Neuronal stem cell (in vitro differentiated cells): ENCODE measurements around the gene F8A1.
"Not testable (repeated sequence)": the region's sequence is repeated elsewhere in the genome, so short reads cannot be mapped to it uniquely, and the experiment has no call there.

ENCODE experiments used
- DNase-seq: peaks from one replicate; pipeline ENCODE4 v3.0.0-alpha.2; 2013; ENCODE audit warnings: low spot score
- H2AFZ ChIP-seq: one replicate; pipeline ENCODE4 v1.6.1; 2013; ENCODE audit warnings: mild to moderate bottlenecking, low read length, inconsistent platforms
- H2AK5ac ChIP-seq: 2 replicates; pipeline ENCODE4 v1.6.1; 2013; ENCODE audit warnings: low read depth, mild to moderate bottlenecking, inconsistent platforms, low read length, moderate library complexity, mixed read lengths
- H2BK120ac ChIP-seq: 2 replicates; pipeline ENCODE4 v1.6.1; 2013; ENCODE audit warnings: low read depth, mild to moderate bottlenecking, inconsistent platforms, low read length, moderate library complexity, mixed read lengths
- H2BK12ac ChIP-seq: one replicate; pipeline ENCODE4 v1.6.1; 2013; ENCODE audit warnings: low read length, inconsistent platforms
- H2BK15ac ChIP-seq: 2 replicates; pipeline ENCODE4 v1.6.1; 2013; ENCODE audit warnings: mild to moderate bottlenecking, low read length, inconsistent platforms, mixed read lengths
- H2BK5ac ChIP-seq: one replicate; pipeline ENCODE4 v1.6.1; 2013; ENCODE audit warnings: inconsistent platforms, mild to moderate bottlenecking, low read length, moderate library complexity
- H3K14ac ChIP-seq: one replicate; pipeline ENCODE4 v1.6.1; 2013; ENCODE audit warnings: low read length, inconsistent platforms
- H3K18ac ChIP-seq: 2 replicates; pipeline ENCODE4 v1.6.1; 2013; ENCODE audit warnings: low read length, inconsistent platforms
- H3K23ac ChIP-seq: 2 replicates; pipeline ENCODE4 v1.6.1; 2013; ENCODE audit warnings: low read depth, mild to moderate bottlenecking, mixed read lengths, low read length, inconsistent platforms; ENCODE audit not compliant: poor library complexity
- H3K27ac ChIP-seq: replicated peaks from 3 replicates; pipeline ENCODE4 v1.5.1; 2013; ENCODE audit warnings: low read length, inconsistent platforms
- H3K27me3 ChIP-seq, 3 experiments: 2 replicates each; pipeline ENCODE4 v1.6.1; 2013; ENCODE audit warnings: low read length in 3 of 3, mild to moderate bottlenecking in 2 of 3, inconsistent platforms in 1 of 3, low read depth in 1 of 3, mixed read lengths in 1 of 3, moderate library complexity in 1 of 3; ENCODE audit not compliant: control insufficient read depth in 3 of 3, insufficient read depth in 3 of 3
- H3K36me3 ChIP-seq, 2 donors: replicated peaks in 1 of 2; 2 replicates each; pipeline ENCODE4 v1.6.1; 2013; ENCODE audit warnings: low read length in 2 of 2; ENCODE audit not compliant: control insufficient read depth in 2 of 2, insufficient read depth in 2 of 2
- H3K4ac ChIP-seq: 2 replicates; pipeline ENCODE4 v1.6.1; 2013; ENCODE audit warnings: inconsistent platforms, mild to moderate bottlenecking, low read length, moderate library complexity
- H3K4me1 ChIP-seq, 2 donors: 1 replicate in 1 of 2; 2 replicates in 1 of 2; pipeline ENCODE4 v1.6.1; 2013; ENCODE audit warnings: low read length in 2 of 2, low read depth in 1 of 2; ENCODE audit not compliant: control insufficient read depth in 2 of 2, insufficient read depth in 1 of 2
- H3K4me2 ChIP-seq: one replicate; pipeline ENCODE4 v1.6.1; 2013; ENCODE audit warnings: mild to moderate bottlenecking, low read length, inconsistent platforms; ENCODE audit not compliant: insufficient read depth, poor library complexity, severe bottlenecking
- H3K4me3 ChIP-seq, 2 donors: 2 replicates each; pipeline ENCODE4 v1.5.1; 2013; ENCODE audit warnings: low read length in 2 of 2, mild to moderate bottlenecking in 2 of 2, inconsistent platforms in 1 of 2, moderate library complexity in 1 of 2
- H3K79me1 ChIP-seq: one replicate; pipeline ENCODE4 v1.6.1; 2013; ENCODE audit warnings: low read depth, mild to moderate bottlenecking, inconsistent platforms, low read length, moderate library complexity
- H3K9ac ChIP-seq: one replicate; pipeline ENCODE4 v1.6.1; 2013; ENCODE audit warnings: mild to moderate bottlenecking, low read depth, low read length, inconsistent platforms; ENCODE audit not compliant: poor library complexity
- H3K9me3 ChIP-seq, 2 donors: replicated peaks in 1 of 2; 2 replicates each; pipeline versions ENCODE3 to v1.6.1; 2013; ENCODE audit warnings: low read length in 2 of 2, mild to moderate bottlenecking in 2 of 2, inconsistent platforms in 1 of 2, low read depth in 1 of 2, mixed read lengths in 1 of 2, moderate library complexity in 1 of 2; ENCODE audit not compliant: control insufficient read depth in 2 of 2, insufficient read depth in 1 of 2
- H4K8ac ChIP-seq: one replicate; pipeline ENCODE4 v1.6.1; 2013; ENCODE audit warnings: low read depth, mild to moderate bottlenecking, inconsistent platforms, low read length, moderate library complexity
- H4K91ac ChIP-seq: one replicate; pipeline ENCODE4 v1.6.1; 2013; ENCODE audit warnings: low read length, low read depth, mild to moderate bottlenecking, inconsistent platforms; ENCODE audit not compliant: poor library complexity
- WGBS, 2 donors: extraction: QIAGEN DNeasy Blood & Tissue Kit; methylation state at CpG; one replicate each; pipeline ENCODE4 v1.1.7; 2013; ENCODE audit warnings: missing lambda C conversion rate in 2 of 2, mixed read lengths in 1 of 2; ENCODE audit not compliant: insufficient read length in 2 of 2, insufficient replicate concordance in 1 of 2; ENCODE audit errors: extremely low coverage in 2 of 2; 5-methylcytosine and 5-hydroxymethylcytosine counted together

F8A1 gene

DNA sequence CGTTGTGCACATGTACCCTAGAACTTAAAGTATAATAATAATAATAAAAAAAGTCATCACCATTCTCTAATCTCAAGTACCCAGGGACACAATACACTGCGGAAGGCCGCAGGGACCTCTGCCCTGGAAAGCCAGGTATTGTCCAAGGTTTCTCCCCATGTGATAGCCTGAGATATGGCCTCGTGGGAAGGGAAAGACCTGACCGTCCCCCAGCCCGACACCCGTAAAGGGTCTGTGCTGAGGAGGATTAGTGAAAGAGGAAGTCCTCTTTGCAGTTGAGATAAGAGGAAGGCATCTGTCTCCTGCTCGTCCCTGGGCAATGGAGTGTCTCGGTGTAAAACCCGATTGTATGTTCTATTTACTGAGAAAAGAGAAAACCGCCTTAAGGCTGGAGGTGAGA is 24.4 kb downstream of the F8A1 start:
- not testable (repeated sequence) for H3K9me3 ChIP-seq, H3K4me2 ChIP-seq, H3K79me1 ChIP-seq, H4K8ac ChIP-seq, H2AFZ ChIP-seq, H3K4me3 ChIP-seq, H2BK120ac ChIP-seq, H3K14ac ChIP-seq, H3K9ac ChIP-seq, H2AK5ac ChIP-seq, H3K4ac ChIP-seq, H2BK15ac ChIP-seq, H3K27me3 ChIP-seq, H4K91ac ChIP-seq, H2BK5ac ChIP-seq, DNase-seq, H3K27ac ChIP-seq, H3K18ac ChIP-seq, H3K36me3 ChIP-seq, H3K23ac ChIP-seq, H3K4me1 ChIP-seq, H2BK12ac ChIP-seq
- WGBS, 2 donors, result no CpG with 5 or more reads among the region's 11 CpGs

- H3K9me3 ChIP-seq, result peaks cover 0 to 3% of the 10 kb centered on the region in 2 donors
- no peak overlapping the region for H2BK120ac ChIP-seq
- H3K36me3 ChIP-seq, result no peaks in the 10 kb centered on the region
- H3K27ac ChIP-seq, result no peak overlapping the region
- no peak overlapping the region for H3K23ac ChIP-seq
- no peak overlapping the region for H3K14ac ChIP-seq
- H2BK15ac ChIP-seq, result no peak overlapping the region
- no peak overlapping the region for H3K4me2 ChIP-seq
- H3K79me1 ChIP-seq, result no peaks in the 10 kb centered on the region
- H3K18ac ChIP-seq, result no peak overlapping the region
- no peak overlapping the region for H2BK5ac ChIP-seq
- DNase-seq, result no peak
- no peak overlapping the region for H2BK12ac ChIP-seq
- no peak overlapping the region for H4K8ac ChIP-seq
- no peaks in the 10 kb centered on the region for H3K4me1 ChIP-seq
- no peak overlapping the region for H4K91ac ChIP-seq
- WGBS, 2 donors, result no CpG with 5 or more reads among the region's 2 CpGs
- no peak overlapping the region for H3K4me3 ChIP-seq
- H2AK5ac ChIP-seq, result no peak overlapping the region
- no peak overlapping the region for H3K9ac ChIP-seq
- H3K4ac ChIP-seq, result no peak overlapping the region
- no peaks in the 10 kb centered on the region for H3K27me3 ChIP-seq
- no peak overlapping the region for H2AFZ ChIP-seq
Measured at GRCh38 chrX:154914052-154914451, 27.9 kb downstream of the F8A1 start.

GRCh38 chrX:154918060-154918483 is 31.9 kb downstream of the F8A1 start:
- no peak overlapping the region for H3K27ac ChIP-seq
- H4K8ac ChIP-seq, result no peak overlapping the region
- H3K4me2 ChIP-seq, result no peak overlapping the region
- H3K4me1 ChIP-seq, result no peaks in the 10 kb centered on the region
- no CpG with 5 or more reads among the region's 5 CpGs for WGBS, 2 donors
- no peak overlapping the region for H4K91ac ChIP-seq
- no peak overlapping the region for H2AK5ac ChIP-seq
- H2BK5ac ChIP-seq, result no peak overlapping the region
- H3K36me3 ChIP-seq, result no peaks in the 10 kb centered on the region
- no peak overlapping the region for H3K9ac ChIP-seq
- H3K23ac ChIP-seq, result no peak overlapping the region
- no peak overlapping the region for H2BK12ac ChIP-seq
- no peak overlapping the region for H3K14ac ChIP-seq
- no peaks in the 10 kb centered on the region for H3K27me3 ChIP-seq
- H2BK15ac ChIP-seq, result no peak overlapping the region
- H2BK120ac ChIP-seq, result no peak overlapping the region
- no peaks in the 10 kb centered on the region for H3K9me3 ChIP-seq
- H2AFZ ChIP-seq, result peak overlapping the region; percentile 79
- no peak overlapping the region for H3K18ac ChIP-seq
- no peak overlapping the region for H3K4ac ChIP-seq
- no peaks in the 10 kb centered on the region for H3K79me1 ChIP-seq
- peak overlapping the region in 1 of 2 donors; percentile 15 for H3K4me3 ChIP-seq
- DNase-seq, result peak; percentile 47

DNA sequence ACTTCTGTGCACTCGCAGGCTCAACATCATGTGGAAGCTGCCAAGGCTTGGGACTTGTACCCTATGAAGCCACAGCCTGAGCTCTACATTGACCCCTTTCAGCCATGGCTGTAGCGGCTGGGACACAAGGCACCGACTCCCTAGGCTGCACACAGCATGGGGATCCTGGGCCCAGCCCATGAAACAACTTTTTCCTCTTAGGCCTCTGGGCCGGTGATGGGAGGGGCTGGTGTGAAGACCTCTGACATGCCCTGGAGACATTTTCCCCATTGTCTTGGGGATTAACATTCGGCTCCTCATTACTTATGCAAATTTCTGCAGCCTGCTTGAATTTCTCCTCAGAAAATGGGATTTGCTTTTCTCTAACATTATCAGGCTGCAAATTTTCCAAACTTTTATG is 38.6 kb downstream of the F8A1 start:
- WGBS, 2 donors, result no CpG with 5 or more reads among the region's 5 CpGs

More for the DNA sequence above, 38.6 kb downstream of the F8A1 start:
- H2AK5ac ChIP-seq, H2AFZ ChIP-seq, H2BK12ac ChIP-seq, H3K18ac ChIP-seq, H3K36me3 ChIP-seq, H3K4ac ChIP-seq, H3K27ac ChIP-seq, H3K9me3 ChIP-seq, H3K9ac ChIP-seq, H3K4me1 ChIP-seq, H2BK5ac ChIP-seq, H4K91ac ChIP-seq, H3K4me2 ChIP-seq, H2BK120ac ChIP-seq, DNase-seq, H3K14ac ChIP-seq, H2BK15ac ChIP-seq, H3K4me3 ChIP-seq, H3K79me1 ChIP-seq, H3K27me3 ChIP-seq, H3K23ac ChIP-seq, H4K8ac ChIP-seq: not testable (repeated sequence)
